ENCODE data around the gene PRKCE. TPM values are rescaled to one million over a fixed set of nuclear protein-coding genes. Genes with fewer than 3 reads are reported as not detected.

PRKCE gene
- total and polyA plus RNA-seq, 2 of the 8 experiments (the other 6 are each of a cell fraction or from before 2014, with no cell fraction given): 0.54 to 2.1 TPM

- Histone ChIP-seq H3K4me2 (ENCODE audit: insufficient read depth in 1 of 2, low read depth in 2 of 2, low read length in 2 of 2) (no peak overlapping the region), H4K5ac (ENCODE audit: insufficient read length, low read depth, low read length) (no peak overlapping the region), H3K23ac (ENCODE audit: insufficient read length) (no peak overlapping the region), H2BK120ac (replicated peaks; ENCODE audit: low read depth, low read length) (no peak overlapping the region), H2BK20ac (ENCODE audit: low read length) (no peak overlapping the region), H3K23me2 (ENCODE audit: low read depth, low read length) (no peaks in the 10 kb centered on the region), H3K36me3 (ENCODE audit: control insufficient read depth in 2 of 4, insufficient read depth in 4 of 4, low read length in 3 of 4) (no peaks in the 10 kb centered on the region), H3K14ac (ENCODE audit: insufficient read length) (no peak overlapping the region), H4K8ac (ENCODE audit: extremely low read depth, insufficient read depth, low read length) (no peak overlapping the region), H2BK12ac (ENCODE audit: low read depth, low read length) (no peak overlapping the region), H2AFZ (ENCODE audit: low read length) (no peak overlapping the region), H3K27me3 (replicated peaks in 1 of 4; ENCODE audit: control insufficient read depth in 3 of 4, extremely low read depth in 1 of 4, insufficient read depth in 3 of 4, low read length in 3 of 4) (no peaks in the 10 kb centered on the region), H4K20me1 (replicated peaks in 1 of 2; ENCODE audit: control insufficient read depth in 1 of 2, insufficient read depth in 2 of 2, low read length in 2 of 2) (no peaks in the 10 kb centered on the region), H2AK5ac (ENCODE audit: low read depth, low read length) (no peak overlapping the region), H3K9me3 (ENCODE audit: insufficient read depth in 2 of 2, low read depth in 1 of 2, low read length in 1 of 2) (no peaks in the 10 kb centered on the region), H3K18ac (ENCODE audit: extremely low read depth, low read length) (no peak overlapping the region), H2BK15ac (ENCODE audit: low read length) (no peak overlapping the region), H3K4me1 (replicated peaks in 1 of 4; ENCODE audit: control insufficient read depth in 3 of 4, insufficient read depth in 4 of 4, low read length in 3 of 4) (peaks cover 0 to 2% (median 0%) of the 10 kb centered on the region in 4 experiments; a peak in 1 of 7 replicates), H3K27ac (ENCODE audit: low read depth, low read length) (no peak overlapping the region), H3K9ac (replicated peaks in 1 of 4; ENCODE audit: extremely low read depth in 1 of 4, low read depth in 3 of 4, low read length in 3 of 4) (no peak overlapping the region), H3K79me2 (ENCODE audit: control insufficient read depth in 1 of 2, insufficient read depth in 2 of 2, low read length in 2 of 2) (no peaks in the 10 kb centered on the region), H3K4ac (replicated peaks; ENCODE audit: insufficient read length, low read depth, low read length) (no peak overlapping the region), H2BK5ac (ENCODE audit: low read depth, low read length) (no peak overlapping the region), H3K79me1 (ENCODE audit: low read depth, low read length) (no peaks in the 10 kb centered on the region), H4K91ac (replicated peaks; ENCODE audit: insufficient read length, low read length) (no peak overlapping the region), H3K56ac (replicated peaks; ENCODE audit: insufficient read length, low read depth, low read length) (no peak overlapping the region), H3K4me3 (ENCODE audit: extremely low read depth in 1 of 4, insufficient read depth in 2 of 4, low read depth in 3 of 4, low read length in 4 of 4) (no peak overlapping the region)
- ChIA-PET CTCF (ENCODE audit: partially characterized antibody) (interaction anchor here (0.8 kb wide), 1 partner anchor 14 kb away, joined by 3 read pairs; no protein-coding TSS in a partner anchor), POLR2A (ENCODE audit: partially characterized antibody) (no interaction called here)
- WGBS, 2 experiments (ENCODE audit: extremely low coverage in 1 of 2, insufficient coverage in 1 of 2, insufficient read length in 1 of 2, insufficient replicate concordance in 2 of 2, low coverage in 1 of 2, low lambda C conversion rate in 2 of 2, missing lambda C conversion rate in 1 of 2): 77% methylated on average over 5 of the region's 5 CpGs; no CpG with 5 or more reads in 1 of the 2 experiments
- FAIRE-seq (no peak), DNase-seq (ENCODE audit: low read depth in 1 of 2, low spot score in 2 of 2) (no peak)
- TF ChIP-seq TBP (IDR thresholded peaks at IDR 0.05; ENCODE audit: low read depth, low read length) (no peak), NANOG (IDR thresholded peaks at IDR 0.05; ENCODE audit: insufficient read depth, low read depth, low read length, poor library complexity, severe bottlenecking) (no peak), CTBP2 (IDR thresholded peaks at IDR 0.05; ENCODE audit: borderline replicate concordance, insufficient read depth, insufficient read length, low read length) (no peak), MAFK (IDR thresholded peaks at IDR 0.05; ENCODE audit: low read depth, low read length) (no peak), SP2 (IDR thresholded peaks at IDR 0.05; ENCODE audit: low read length) (no peak), CBX8 (IDR thresholded peaks at IDR 0.05; ENCODE audit: borderline replicate concordance, low read depth, low read length) (no peak), RAD21 (IDR thresholded peaks at IDR 0.05 in 1 of 2, conservative IDR thresholded peaks at IDR 0.05 in 1 of 2; ENCODE audit: low read depth in 2 of 2, low read length in 2 of 2) (no peak), POLR2A (IDR thresholded peaks at IDR 0.05; ENCODE audit: control extremely low read depth in 1 of 2, low read depth in 2 of 2, low read length in 2 of 2) (no peak), CTCF (IDR thresholded peaks at IDR 0.05; ENCODE audit: control extremely low read depth in 1 of 3, insufficient read depth in 1 of 3, low read depth in 1 of 3, low read length in 3 of 3) (no peak)
Measured at GRCh38 chr2:45822272-45822630, 170.8 kb downstream of the PRKCE start.
